Mesendoderm (in vitro differentiated cells): ENCODE measurements around the gene SMYD3.
"Not testable (repeated sequence)": the region's sequence is repeated elsewhere in the genome, so short reads cannot be mapped to it uniquely, and the experiment has no call there.

Experiments
- DNase-seq: peaks from one replicate; pipeline ENCODE4 v3.0.0; 2013
- H2AK5ac ChIP-seq: 2 replicates; pipeline ENCODE4 v1.6.1; 2013; ENCODE audit warnings: low read length, inconsistent platforms
- H2BK120ac ChIP-seq: 2 replicates; pipeline ENCODE4 v1.6.1; 2013; ENCODE audit warnings: low read depth, mild to moderate bottlenecking, low read length, moderate library complexity, mixed read lengths
- H2BK15ac ChIP-seq: replicated peaks from 2 replicates; pipeline ENCODE4 v1.6.1; 2013; ENCODE audit warnings: low read depth, mild to moderate bottlenecking, moderate library complexity
- H2BK5ac ChIP-seq: 2 replicates; pipeline ENCODE4 v1.6.1; 2013; ENCODE audit warnings: low read length, inconsistent platforms
- H3K18ac ChIP-seq: 2 replicates; pipeline ENCODE4 v1.6.1; 2013; ENCODE audit warnings: mild to moderate bottlenecking, low read length, mixed read lengths
- H3K23ac ChIP-seq: one replicate; pipeline ENCODE4 v1.6.1; 2013; ENCODE audit warnings: low read length
- H3K27ac ChIP-seq: 2 replicates; pipeline ENCODE4 v1.5.1; 2013; ENCODE audit warnings: low read depth, mild to moderate bottlenecking, inconsistent platforms, low read length, moderate library complexity
- H3K27me3 ChIP-seq: 2 replicates; pipeline ENCODE4 v1.6.1; 2013; ENCODE audit warnings: low read length, control low read depth, mild to moderate bottlenecking, inconsistent platforms; ENCODE audit not compliant: insufficient read depth, poor library complexity
- H3K36me3 ChIP-seq: 2 replicates; pipeline ENCODE4 v1.6.1; 2013; ENCODE audit warnings: low read length, inconsistent platforms; ENCODE audit not compliant: control insufficient read depth, insufficient read depth
- H3K4ac ChIP-seq: one replicate; pipeline ENCODE4 v1.6.1; 2013; ENCODE audit warnings: low read depth, mild to moderate bottlenecking, low read length, moderate library complexity
- H3K4me1 ChIP-seq: 2 replicates; pipeline ENCODE4 v1.6.1; 2013; ENCODE audit warnings: low read depth, low read length, inconsistent platforms; ENCODE audit not compliant: control insufficient read depth
- H3K4me2 ChIP-seq: 2 replicates; pipeline ENCODE4 v1.6.1; 2013; ENCODE audit warnings: low read length
- H3K4me3 ChIP-seq: 2 replicates; pipeline ENCODE4 v1.5.1; 2013; ENCODE audit warnings: mild to moderate bottlenecking, low read length
- H3K56ac ChIP-seq: one replicate; pipeline ENCODE4 v1.6.1; 2013; ENCODE audit warnings: low read length
- H3K79me1 ChIP-seq: 2 replicates; pipeline ENCODE4 v1.6.1; 2013; ENCODE audit warnings: low read length, inconsistent platforms
- H3K79me2 ChIP-seq: 2 replicates; pipeline ENCODE4 v1.6.1; 2013; ENCODE audit warnings: mild to moderate bottlenecking, low read length; ENCODE audit not compliant: control insufficient read depth, insufficient read depth
- H3K9ac ChIP-seq: 2 replicates; pipeline ENCODE4 v1.6.1; 2013; ENCODE audit warnings: low read length, inconsistent platforms
- H4K5ac ChIP-seq: one replicate; pipeline ENCODE4 v1.6.1; 2013; ENCODE audit warnings: low read length
- H4K8ac ChIP-seq: one replicate; pipeline ENCODE4 v1.6.1; 2013; ENCODE audit warnings: low read depth, mild to moderate bottlenecking, control low read depth, low read length, moderate library complexity
- WGBS: extraction: QIAGEN DNeasy Blood & Tissue Kit; methylation state at CpG from one replicate; pipeline ENCODE4 v1.1.7; 2013; ENCODE audit warnings: low lambda C conversion rate, missing lambda C conversion rate; ENCODE audit not compliant: insufficient coverage; ENCODE audit errors: extremely low coverage; 5-methylcytosine and 5-hydroxymethylcytosine counted together

The SMYD3 gene

GRCh38 chr1:245945136-245945535, 561.9 kb downstream of the SMYD3 start:
- H3K27me3 ChIP-seq, H3K79me1 ChIP-seq, DNase-seq, H3K79me2 ChIP-seq, H3K4ac ChIP-seq, H3K56ac ChIP-seq, H3K4me1 ChIP-seq, H4K5ac ChIP-seq, H3K36me3 ChIP-seq, H3K4me2 ChIP-seq, H3K18ac ChIP-seq, H2AK5ac ChIP-seq, H3K9ac ChIP-seq, H3K4me3 ChIP-seq, H2BK120ac ChIP-seq, H3K27ac ChIP-seq, H2BK15ac ChIP-seq, H3K23ac ChIP-seq, H2BK5ac ChIP-seq, H4K8ac ChIP-seq: not testable (repeated sequence)
- WGBS = no CpG with 5 or more reads among the region's 1 CpG

DNA sequence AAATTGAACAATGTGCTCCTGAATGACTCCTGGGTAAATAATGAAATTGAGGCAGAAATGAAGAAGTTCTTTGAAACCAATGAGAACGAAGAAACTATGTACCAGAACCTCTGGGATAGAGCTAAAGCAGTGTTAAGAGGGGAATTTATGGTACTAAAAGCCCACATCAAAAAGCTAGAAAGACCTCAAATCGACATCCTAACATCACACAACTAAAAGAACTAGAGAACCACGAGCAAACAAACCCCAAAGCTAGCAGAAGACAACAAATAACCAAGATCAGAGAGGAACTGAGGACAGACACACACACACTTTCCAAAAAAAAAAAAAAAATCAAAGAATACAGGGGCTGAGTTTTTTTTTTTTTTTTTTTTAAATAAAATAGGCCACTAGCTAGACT, 564.2 kb downstream of the SMYD3 start:
- Histone ChIP-seq H2BK15ac (no peak overlapping the region), H2AK5ac (no peak overlapping the region), H3K4me2 (no peak overlapping the region), H4K5ac (no peak overlapping the region), H3K56ac (no peak overlapping the region), H3K9ac (no peak overlapping the region), H3K79me1 (no peaks in the 10 kb centered on the region), H4K8ac (no peak overlapping the region), H3K79me2 (no peaks in the 10 kb centered on the region), H3K4me3 (no peak overlapping the region), H3K36me3 (no peaks in the 10 kb centered on the region), H2BK120ac (no peak overlapping the region), H2BK5ac (no peak overlapping the region), H3K27me3 (no peaks in the 10 kb centered on the region), H3K4me1 (no peaks in the 10 kb centered on the region), H3K27ac (no peak overlapping the region), H3K23ac (no peak overlapping the region), H3K18ac (no peak overlapping the region), H3K4ac (no peak overlapping the region)
- WGBS = no CpG with 5 or more reads among the region's 3 CpGs
- DNase-seq = no peak

- not testable (repeated sequence) for H4K8ac ChIP-seq, H2BK15ac ChIP-seq, DNase-seq, H3K56ac ChIP-seq, H3K4me1 ChIP-seq, H3K4me2 ChIP-seq, H3K23ac ChIP-seq, H3K79me2 ChIP-seq, H2BK120ac ChIP-seq, H3K27me3 ChIP-seq, H4K5ac ChIP-seq, H3K9ac ChIP-seq, H2AK5ac ChIP-seq, H3K18ac ChIP-seq, H3K4ac ChIP-seq, H3K79me1 ChIP-seq, H3K4me3 ChIP-seq, H2BK5ac ChIP-seq, H3K27ac ChIP-seq, H3K36me3 ChIP-seq
- WGBS = no CpG with 5 or more reads among the region's 1 CpG
Measured at GRCh38 chr1:245941771-245942170, 565.3 kb downstream of the SMYD3 start.

DNA sequence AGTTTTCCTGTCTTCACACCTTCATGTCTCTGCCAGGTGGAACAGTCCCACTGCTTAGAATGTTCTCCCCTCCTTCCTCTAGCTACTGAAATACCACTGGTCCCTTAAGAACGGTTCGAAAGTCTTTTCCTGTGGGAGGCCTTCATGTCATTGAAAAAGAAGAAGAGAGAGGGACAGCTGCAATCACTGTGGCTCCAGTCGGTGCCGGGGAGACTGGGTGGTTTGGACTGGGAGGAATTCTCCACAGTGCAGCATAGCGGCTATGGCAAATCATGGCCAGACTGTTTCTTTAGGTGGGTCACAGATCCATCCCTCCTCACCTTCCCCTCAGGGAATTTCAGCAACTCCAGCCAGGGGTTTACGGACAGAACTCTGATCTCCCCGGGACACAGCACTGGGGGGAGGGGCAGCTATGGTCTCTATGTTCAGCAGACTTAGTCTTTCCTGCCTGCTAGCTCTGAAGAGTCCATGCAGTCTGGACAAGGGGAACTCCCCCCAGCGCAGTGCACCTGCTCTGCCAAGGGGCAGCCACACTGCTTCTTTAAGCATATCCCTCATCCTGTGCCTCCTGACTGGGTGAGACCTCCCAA, 567.2 kb downstream of the SMYD3 start:
- no peak overlapping the region for H3K4me3 ChIP-seq
- no CpG with 5 or more reads among the region's 8 CpGs for WGBS
- H3K4me2 ChIP-seq = no peak overlapping the region
- no peak overlapping the region for H2BK5ac ChIP-seq
- H3K79me1 ChIP-seq = no peaks in the 10 kb centered on the region
- no peak overlapping the region for H2AK5ac ChIP-seq
- H3K79me2 ChIP-seq = no peaks in the 10 kb centered on the region
- no peak overlapping the region for H3K27ac ChIP-seq
- no peak overlapping the region for H2BK15ac ChIP-seq
- H3K23ac ChIP-seq = no peak overlapping the region
- no peak overlapping the region for H3K18ac ChIP-seq
- no peak overlapping the region for H4K8ac ChIP-seq
- no peaks in the 10 kb centered on the region for H3K4me1 ChIP-seq
- no peaks in the 10 kb centered on the region for H3K36me3 ChIP-seq
- H4K5ac ChIP-seq = no peak overlapping the region
- H3K56ac ChIP-seq = no peak overlapping the region
- no peak overlapping the region for H3K4ac ChIP-seq
- no peaks in the 10 kb centered on the region for H3K27me3 ChIP-seq
- no peak overlapping the region for H2BK120ac ChIP-seq
- H3K9ac ChIP-seq = no peak overlapping the region
- no peak for DNase-seq

DNA sequence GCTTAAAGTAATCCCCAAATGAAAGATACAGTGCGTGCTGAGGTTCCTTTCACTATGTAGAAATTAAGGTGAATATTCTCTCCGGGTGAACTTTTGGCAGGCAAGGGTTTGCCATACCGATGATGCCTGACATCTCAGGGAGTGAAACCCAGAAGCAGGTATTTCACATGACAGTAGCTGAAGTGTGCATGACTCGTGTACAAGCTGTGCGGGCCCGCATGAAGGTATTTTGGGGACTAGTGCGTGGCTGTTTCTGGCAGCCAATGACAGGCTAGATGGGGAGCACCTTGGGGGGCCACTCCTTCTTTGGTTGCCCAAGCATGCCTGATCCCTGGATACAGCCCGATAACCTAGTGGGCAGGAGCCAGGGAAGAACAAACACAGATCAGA, 569.0 kb downstream of the SMYD3 start:
- WGBS = no CpG with 5 or more reads among the region's 8 CpGs
- no peak overlapping the region for H3K18ac ChIP-seq
- H3K23ac ChIP-seq = no peak overlapping the region
- no peak overlapping the region for H2BK120ac ChIP-seq
- H2BK5ac ChIP-seq = no peak overlapping the region
- H4K5ac ChIP-seq = no peak overlapping the region
- no peak overlapping the region for H3K56ac ChIP-seq
- DNase-seq = no peak
- H3K79me2 ChIP-seq = no peaks in the 10 kb centered on the region
- H3K27me3 ChIP-seq = no peaks in the 10 kb centered on the region
- H3K4me2 ChIP-seq = no peak overlapping the region
- H3K4me1 ChIP-seq = no peaks in the 10 kb centered on the region
- no peak overlapping the region for H3K4me3 ChIP-seq
- no peak overlapping the region for H2BK15ac ChIP-seq
- H2AK5ac ChIP-seq = no peak overlapping the region
- no peak overlapping the region for H3K9ac ChIP-seq
- H4K8ac ChIP-seq = no peak overlapping the region
- no peak overlapping the region for H3K27ac ChIP-seq
- no peak overlapping the region for H3K4ac ChIP-seq
- H3K36me3 ChIP-seq = no peaks in the 10 kb centered on the region
- H3K79me1 ChIP-seq = no peaks in the 10 kb centered on the region

DNA sequence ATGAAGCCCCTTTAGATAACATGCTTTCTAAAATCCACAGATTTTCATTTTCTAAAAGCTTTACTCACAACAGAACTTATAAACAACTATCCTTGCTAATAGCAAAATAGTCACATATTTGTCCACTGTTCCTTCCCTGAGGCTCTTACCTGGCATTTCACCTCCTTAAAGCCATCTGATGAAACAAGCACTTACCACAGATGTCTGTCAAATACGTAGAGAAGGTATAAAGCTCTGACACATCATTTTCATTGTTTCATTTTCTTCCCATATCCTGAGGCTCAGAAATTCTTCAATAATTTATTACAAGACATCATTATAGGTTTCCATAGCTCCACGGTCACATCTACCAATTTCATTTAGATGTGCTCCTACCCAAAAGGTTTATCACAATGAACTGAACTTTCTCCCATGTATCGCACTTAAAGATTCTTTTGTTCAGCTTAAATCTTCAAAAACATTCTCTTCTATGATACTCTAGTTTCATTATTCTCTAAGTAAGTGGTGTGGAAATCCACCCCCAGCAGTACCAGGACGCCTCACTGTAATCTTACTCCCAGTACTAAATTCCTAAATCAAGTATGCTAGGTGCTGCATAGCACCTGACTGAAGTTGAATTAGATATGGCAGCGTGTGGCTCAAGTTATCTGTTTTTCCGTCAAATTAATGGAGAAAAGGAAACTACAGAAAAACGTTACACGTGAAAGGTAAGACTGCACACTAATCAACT, 569.6 kb downstream of the SMYD3 start:
- no peak for DNase-seq
- WGBS = no CpG with 5 or more reads among the region's 8 CpGs
- no peak overlapping the region for H3K56ac ChIP-seq
- no peak overlapping the region for H3K27ac ChIP-seq
- no peak overlapping the region for H2BK15ac ChIP-seq
- no peak overlapping the region for H3K9ac ChIP-seq
- no peak overlapping the region for H3K4me2 ChIP-seq
- H4K8ac ChIP-seq = no peak overlapping the region
- H2BK5ac ChIP-seq = no peak overlapping the region
- H2AK5ac ChIP-seq = no peak overlapping the region
- no peaks in the 10 kb centered on the region for H3K27me3 ChIP-seq
- H3K4me3 ChIP-seq = no peak overlapping the region
- H3K4me1 ChIP-seq = no peaks in the 10 kb centered on the region
- H3K36me3 ChIP-seq = no peaks in the 10 kb centered on the region
- H3K23ac ChIP-seq = no peak overlapping the region
- H2BK120ac ChIP-seq = no peak overlapping the region
- H3K4ac ChIP-seq = no peak overlapping the region
- H3K79me1 ChIP-seq = no peaks in the 10 kb centered on the region
- no peaks in the 10 kb centered on the region for H3K79me2 ChIP-seq
- no peak overlapping the region for H4K5ac ChIP-seq
- H3K18ac ChIP-seq = no peak overlapping the region
